Sigmoid colon (tissue), 7 donors: ENCODE data around the gene HIBADH. TPM values are rescaled to one million over a fixed set of nuclear protein-coding genes. Genes with fewer than 3 reads are reported as not detected.

Source experiments
- DNase-seq: peaks from one replicate; pipeline ENCODE4 v3.0.0-alpha.2; 2019
- H3K27ac ChIP-seq, 4 donors: fragments of 200-600 bp; sonication (generic); one replicate each; pipeline ENCODE4 v1.5.1; 2016 to 2019; ENCODE audit warnings: mild to moderate bottlenecking in 1 of 4
- H3K27me3 ChIP-seq, 3 donors: fragments of 200-600 bp; sonication (generic); one replicate each; pipeline ENCODE4 v1.5.1; 2019; ENCODE audit warnings: mild to moderate bottlenecking in 1 of 3
- H3K36me3 ChIP-seq, 4 donors: fragments of 200-600 bp; sonication (generic); one replicate each; pipeline ENCODE4 v1.5.1; 2016 to 2019
- H3K4me1 ChIP-seq, 4 donors: fragments of 200-600 bp; sonication (generic); one replicate each; pipeline ENCODE4 v1.5.1; 2017 to 2019
- H3K4me3 ChIP-seq, 4 donors: fragments of 200-600 bp; sonication (generic); one replicate each; pipeline ENCODE4 v1.5.1; 2017 to 2019; ENCODE audit warnings: mild to moderate bottlenecking in 2 of 4, moderate library complexity in 1 of 4
- H3K9me3 ChIP-seq, 4 donors: fragments of 200-600 bp in 3 of 4; sonication (generic) in 3 of 4; one replicate each; pipeline versions ENCODE4 v1.5.1 to v1.6.1; 2013 to 2019
- EP300 ChIP-seq, 4 donors: sonication (generic); formaldehyde crosslinking; IDR thresholded peaks; one replicate each; pipeline ENCODE4 v1.6.1; 2017; ENCODE audit warnings: antibody characterized with exemption in 4 of 4
- POLR2A ChIP-seq, 2 donors: fragments of 450-650 bp; IDR thresholded peaks; one replicate each; pipeline ENCODE4 v1.6.1; 2016; ENCODE audit warnings: antibody characterized with exemption in 2 of 2, mild to moderate bottlenecking in 2 of 2, moderate library complexity in 2 of 2
- POLR2AphosphoS5 ChIP-seq, 4 donors: sonication (generic); formaldehyde crosslinking; IDR thresholded peaks; one replicate each; pipeline ENCODE4 v1.6.1; 2017; ENCODE audit warnings: antibody characterized with exemption in 4 of 4
- WGBS, 2 donors: extraction: QIAGEN DNeasy Blood & Tissue Kit; methylation state at CpG; one replicate each; pipeline ENCODE4 v1.1.7; 2013; 5-methylcytosine and 5-hydroxymethylcytosine counted together
- intact Hi-C: fragments of 100-400 bp; cut with DNase I; formaldehyde crosslinking; loops from one replicate; pipeline ENCODE4 v1.15.1; 2023
- polyA plus RNA-seq, 3 donors: library from polyadenylated mRNA; stranded (reverse); fragments of 200-250 nt; gene quantifications; one replicate each; pipeline ENCODE4 v1.2.3, GENCODE V29; 2013
- total RNA-seq, 4 donors: library from RNA; depleted of rRNA; stranded (reverse); fragments of >200 nt; gene quantifications; one replicate each; pipeline ENCODE4 v1.1.0, GENCODE V29; 2016
- TF ChIP-seq, protein P1 (sequence below), 4 experiments: fragments of 450-650 bp in 3 of 4; fragments of 200-600 bp in 1 of 4; IDR thresholded peaks; one replicate each; pipeline ENCODE4 v1.5.1; 2016 to 2019; ENCODE audit warnings: antibody characterized with exemption in 4 of 4, mild to moderate bottlenecking in 3 of 4, moderate library complexity in 2 of 4
- donor health status: healthy with polysubstance abuse.
- donor health status: Bipolar disorder and iron deficiency.
- donor health status: healthy.

HIBADH gene
- total and polyA plus RNA-seq, 7 donors: 23.4 to 89.5 (median 63.5) TPM

DNA sequence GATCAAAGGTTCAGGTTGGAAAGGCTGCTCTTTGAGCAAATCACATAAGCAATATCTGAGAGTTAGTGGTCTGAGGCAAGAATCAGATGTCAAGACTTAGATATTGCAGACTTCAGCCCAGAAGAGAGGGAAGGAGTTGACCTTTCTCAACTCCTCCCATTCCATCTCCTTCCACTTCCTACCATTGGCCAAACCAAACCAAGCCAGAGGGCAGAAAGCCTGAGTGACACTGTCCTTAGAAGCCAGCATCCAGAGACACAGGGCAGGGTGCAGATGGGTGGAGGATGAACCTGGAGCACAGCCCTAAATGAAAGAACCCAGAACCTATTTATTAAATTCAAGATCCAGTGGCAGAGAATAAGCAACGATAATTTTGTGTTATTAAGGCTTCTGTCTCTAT, 180.5 kb downstream of the HIBADH start:
- Histone ChIP-seq H3K36me3 (no peaks in the 10 kb centered on the region), H3K27ac (no peak overlapping the region), H3K27me3 (no peaks in the 10 kb centered on the region), H3K4me3 (no peak overlapping the region), H3K4me1 (no peaks in the 10 kb centered on the region), H3K9me3 (no peaks in the 10 kb centered on the region)
- TF ChIP-seq, protein P1, sequence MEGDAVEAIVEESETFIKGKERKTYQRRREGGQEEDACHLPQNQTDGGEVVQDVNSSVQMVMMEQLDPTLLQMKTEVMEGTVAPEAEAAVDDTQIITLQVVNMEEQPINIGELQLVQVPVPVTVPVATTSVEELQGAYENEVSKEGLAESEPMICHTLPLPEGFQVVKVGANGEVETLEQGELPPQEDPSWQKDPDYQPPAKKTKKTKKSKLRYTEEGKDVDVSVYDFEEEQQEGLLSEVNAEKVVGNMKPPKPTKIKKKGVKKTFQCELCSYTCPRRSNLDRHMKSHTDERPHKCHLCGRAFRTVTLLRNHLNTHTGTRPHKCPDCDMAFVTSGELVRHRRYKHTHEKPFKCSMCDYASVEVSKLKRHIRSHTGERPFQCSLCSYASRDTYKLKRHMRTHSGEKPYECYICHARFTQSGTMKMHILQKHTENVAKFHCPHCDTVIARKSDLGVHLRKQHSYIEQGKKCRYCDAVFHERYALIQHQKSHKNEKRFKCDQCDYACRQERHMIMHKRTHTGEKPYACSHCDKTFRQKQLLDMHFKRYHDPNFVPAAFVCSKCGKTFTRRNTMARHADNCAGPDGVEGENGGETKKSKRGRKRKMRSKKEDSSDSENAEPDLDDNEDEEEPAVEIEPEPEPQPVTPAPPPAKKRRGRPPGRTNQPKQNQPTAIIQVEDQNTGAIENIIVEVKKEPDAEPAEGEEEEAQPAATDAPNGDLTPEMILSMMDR (IDR thresholded peaks at IDR 0.05): no peak
- TF ChIP-seq EP300 (IDR thresholded peaks at IDR 0.05) (no peak), POLR2A (IDR thresholded peaks at IDR 0.05) (no peak), POLR2AphosphoS5 (IDR thresholded peaks at IDR 0.05) (no peak)
- intact Hi-C loops: no loop called here
- WGBS, 2 donors: 87 to 91% methylated on average over 1 of the region's 1 CpG
- no peak for DNase-seq

DNA sequence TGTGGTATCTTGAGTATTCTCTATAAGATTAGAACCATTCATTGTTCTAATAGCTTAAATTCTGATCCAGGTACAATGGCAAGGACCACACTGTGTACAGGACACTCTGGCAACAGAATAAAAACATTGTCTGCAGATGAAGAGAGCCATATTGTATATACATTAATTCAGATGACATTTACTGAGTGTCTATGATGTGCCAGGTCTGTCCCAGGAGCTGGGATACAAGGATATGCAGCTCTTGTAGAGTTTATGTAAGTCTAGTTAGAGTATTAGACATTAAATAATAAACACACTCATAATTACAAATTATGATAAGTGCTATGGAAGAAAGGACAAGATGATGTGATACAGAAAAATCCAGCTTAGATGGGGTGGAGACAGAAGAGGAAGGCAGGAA, 184.1 kb downstream of the HIBADH start:
- Histone ChIP-seq H3K9me3 (no peaks in the 10 kb centered on the region), H3K4me1 (no peaks in the 10 kb centered on the region), H3K27ac (no peak overlapping the region), H3K4me3 (no peak overlapping the region), H3K27me3 (no peaks in the 10 kb centered on the region), H3K36me3 (no peaks in the 10 kb centered on the region)
- no peak for DNase-seq
- TF ChIP-seq POLR2A (IDR thresholded peaks at IDR 0.05): no peak
- intact Hi-C loops: no loop called here

DNA sequence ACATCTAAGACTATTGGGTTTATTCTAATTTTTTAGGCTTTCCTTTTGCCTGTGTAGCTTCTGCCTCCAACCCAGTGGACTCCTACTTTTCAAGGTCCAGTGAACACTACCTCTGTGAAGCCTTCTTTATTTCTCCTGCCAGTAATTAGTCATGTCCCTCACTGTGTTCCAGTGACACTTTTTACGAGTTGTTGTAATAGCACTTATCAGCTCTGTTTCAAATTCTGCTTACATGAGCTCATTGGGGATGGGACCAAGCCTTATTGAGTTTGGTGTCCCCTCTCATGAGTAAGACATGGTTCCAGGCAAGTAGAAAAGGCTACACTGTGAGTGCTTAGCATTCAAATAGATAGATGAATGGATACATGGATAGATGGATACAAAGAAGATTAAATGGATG, 184.6 kb downstream of the HIBADH start:
- Histone ChIP-seq H3K36me3 (no peaks in the 10 kb centered on the region), H3K9me3 (no peaks in the 10 kb centered on the region), H3K27me3 (no peaks in the 10 kb centered on the region), H3K4me1 (no peaks in the 10 kb centered on the region), H3K27ac (no peak overlapping the region), H3K4me3 (no peak overlapping the region)
- no peak for TF ChIP-seq POLR2A (IDR thresholded peaks at IDR 0.05)
- TF ChIP-seq EP300 (IDR thresholded peaks at IDR 0.05): no peak
- TF ChIP-seq POLR2AphosphoS5 (IDR thresholded peaks at IDR 0.05): no peak
- TF ChIP-seq, protein P1 (IDR thresholded peaks at IDR 0.05): no peak
- DNase-seq: no peak
- WGBS, 2 donors: 58 to 67% methylated on average over 1 of the region's 1 CpG
- intact Hi-C loops: no loop called here

DNA sequence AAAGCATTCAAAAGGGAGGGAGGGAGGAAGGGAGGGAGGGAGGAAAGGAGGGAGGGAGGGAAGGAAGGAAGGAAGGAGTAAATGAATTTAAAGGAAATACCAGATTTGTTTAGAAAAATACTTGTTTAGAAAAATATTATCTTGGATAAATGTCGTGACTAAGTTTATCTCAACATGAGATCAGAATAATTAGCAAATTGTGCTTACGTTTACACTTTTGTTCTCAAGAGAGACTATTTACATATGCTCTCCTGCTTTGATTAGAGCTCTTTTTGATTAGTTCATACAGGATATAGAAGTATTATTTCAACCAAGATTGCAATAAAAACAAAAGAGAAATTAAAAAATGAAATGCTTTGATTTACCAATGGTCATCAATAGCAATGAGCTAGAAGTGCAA, 186.2 kb downstream of the HIBADH start:
- Histone ChIP-seq H3K27ac (no peak overlapping the region), H3K4me1 (no peaks in the 10 kb centered on the region), H3K9me3 (no peaks in the 10 kb centered on the region), H3K27me3 (no peaks in the 10 kb centered on the region), H3K36me3 (no peaks in the 10 kb centered on the region), H3K4me3 (no peak overlapping the region)
- TF ChIP-seq POLR2A (IDR thresholded peaks at IDR 0.05) (no peak), EP300 (IDR thresholded peaks at IDR 0.05) (no peak)
- intact Hi-C loops: no loop called here
- WGBS, 2 donors: 49 to 61% methylated on average over 2 of the region's 2 CpGs
- DNase-seq: no peak

Other genes with a start within 250 kb of the HIBADH start
- 100 to 1,000 TPM; 109 to 170 (median 138) TPM for gene TAX1BP1, start 77.3 kb upstream of the HIBADH start, total RNA-seq
- gene TAX1BP1, start 77.3 kb upstream of the HIBADH start, polyA plus RNA-seq: 100 to 1,000 TPM in 1 of 3 donors, 10 to 100 TPM in 2; 72.7 to 111 (median 88.9) TPM